ENCODE data around the gene AP1S2. TPM values are rescaled to one million over a fixed set of nuclear protein-coding genes. Genes with fewer than 3 reads are reported as not detected.
"Not testable (repeated sequence)": the region's sequence is repeated elsewhere in the genome, so short reads cannot be mapped to it uniquely, and the experiment has no call there.

Gene AP1S2
- total RNA-seq, 1 donor = 51.3 TPM

DNA sequence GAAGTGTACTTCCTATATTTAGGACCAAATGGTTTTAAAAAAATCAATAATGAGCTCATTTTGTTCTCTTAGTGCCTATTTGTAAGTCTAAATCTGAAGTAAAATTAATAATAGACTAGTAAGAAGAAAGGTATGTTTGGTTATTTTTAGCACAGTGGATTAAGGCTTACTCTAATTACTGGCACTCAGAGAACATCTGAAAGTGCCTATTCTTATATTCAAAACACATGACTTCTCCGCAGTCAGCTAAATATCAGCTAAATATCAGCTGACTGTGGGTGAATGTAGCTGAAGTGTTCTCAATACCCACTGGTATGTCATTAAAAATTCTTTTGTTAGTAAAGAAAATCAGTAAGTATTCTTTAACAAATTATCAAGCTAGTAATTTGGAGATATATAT is 6.0 kb downstream of the AP1S2 start:
- TF ChIP-seq, protein P1, sequence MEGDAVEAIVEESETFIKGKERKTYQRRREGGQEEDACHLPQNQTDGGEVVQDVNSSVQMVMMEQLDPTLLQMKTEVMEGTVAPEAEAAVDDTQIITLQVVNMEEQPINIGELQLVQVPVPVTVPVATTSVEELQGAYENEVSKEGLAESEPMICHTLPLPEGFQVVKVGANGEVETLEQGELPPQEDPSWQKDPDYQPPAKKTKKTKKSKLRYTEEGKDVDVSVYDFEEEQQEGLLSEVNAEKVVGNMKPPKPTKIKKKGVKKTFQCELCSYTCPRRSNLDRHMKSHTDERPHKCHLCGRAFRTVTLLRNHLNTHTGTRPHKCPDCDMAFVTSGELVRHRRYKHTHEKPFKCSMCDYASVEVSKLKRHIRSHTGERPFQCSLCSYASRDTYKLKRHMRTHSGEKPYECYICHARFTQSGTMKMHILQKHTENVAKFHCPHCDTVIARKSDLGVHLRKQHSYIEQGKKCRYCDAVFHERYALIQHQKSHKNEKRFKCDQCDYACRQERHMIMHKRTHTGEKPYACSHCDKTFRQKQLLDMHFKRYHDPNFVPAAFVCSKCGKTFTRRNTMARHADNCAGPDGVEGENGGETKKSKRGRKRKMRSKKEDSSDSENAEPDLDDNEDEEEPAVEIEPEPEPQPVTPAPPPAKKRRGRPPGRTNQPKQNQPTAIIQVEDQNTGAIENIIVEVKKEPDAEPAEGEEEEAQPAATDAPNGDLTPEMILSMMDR (IDR thresholded peaks at IDR 0.05; ENCODE audit: insufficient read depth, low read length) = no peak
- DNase-seq (ENCODE audit: low read depth) = no peak

DNA sequence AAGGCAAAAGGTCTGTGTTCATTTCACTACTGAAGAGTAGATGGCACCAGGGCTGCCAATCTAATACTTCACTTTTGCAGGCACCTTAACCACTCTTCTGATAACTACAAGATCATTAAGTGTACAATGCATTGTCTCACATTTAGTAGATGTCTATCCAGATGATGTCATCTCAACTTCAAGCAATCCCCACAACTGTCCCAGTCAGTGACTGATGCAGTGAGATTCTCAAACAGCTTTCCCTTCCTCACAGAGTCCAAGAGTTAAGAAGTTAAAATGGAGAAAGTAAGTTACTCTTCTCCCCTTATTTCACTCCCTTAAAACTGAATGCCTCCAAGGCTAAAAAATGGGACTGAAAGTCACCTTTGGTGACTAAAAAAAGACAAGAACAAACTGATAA is 10.7 kb downstream of the AP1S2 start:
- no peak overlapping the region for H3K4me3 ChIP-seq (ENCODE audit: low read depth, low read length)
- TF ChIP-seq, protein P1 (IDR thresholded peaks at IDR 0.05; ENCODE audit: insufficient read depth, low read length) = no peak
- DNase-seq (ENCODE audit: low read depth) = no peak

More for the DNA sequence above, 6.0 kb downstream of the AP1S2 start:
- H3K4me3 ChIP-seq (ENCODE audit: low read depth, low read length) = no peak overlapping the region

DNA sequence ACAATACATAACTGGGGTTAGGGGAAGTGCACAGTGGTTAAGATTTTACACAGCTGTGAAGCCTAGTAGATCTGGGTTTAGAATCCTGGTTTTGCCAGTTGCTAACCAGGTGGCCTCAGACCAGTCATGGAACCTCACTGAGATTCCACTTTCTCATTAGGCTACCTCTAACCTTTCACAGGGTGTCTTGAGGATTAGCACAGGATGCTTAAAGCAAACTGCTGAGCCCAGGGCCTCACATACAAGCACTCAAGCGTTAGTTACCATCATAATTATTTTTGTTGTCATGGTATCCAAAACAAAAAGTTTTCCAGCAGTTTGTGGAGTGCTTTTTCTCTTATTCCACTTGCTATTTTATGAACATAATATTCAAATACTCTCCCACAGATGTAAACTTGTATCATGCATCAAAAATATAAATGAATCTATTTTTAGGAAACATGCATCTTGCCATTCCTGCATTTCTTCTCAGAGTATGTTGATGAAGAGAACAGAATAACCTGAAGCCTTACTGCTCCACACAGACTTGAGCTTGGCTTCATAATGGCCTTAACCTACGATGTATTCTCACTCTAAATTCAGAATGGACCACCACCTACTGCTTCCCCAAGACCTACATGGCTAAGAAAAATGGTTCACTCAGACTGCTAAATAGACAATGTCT is 12.6 kb downstream of the AP1S2 start:
- DNase-seq (ENCODE audit: low read depth) = no peak
- TF ChIP-seq, protein P1 (IDR thresholded peaks at IDR 0.05; ENCODE audit: insufficient read depth, low read length) = no peak
- H3K4me3 ChIP-seq (ENCODE audit: low read depth, low read length) = no peak overlapping the region

DNA sequence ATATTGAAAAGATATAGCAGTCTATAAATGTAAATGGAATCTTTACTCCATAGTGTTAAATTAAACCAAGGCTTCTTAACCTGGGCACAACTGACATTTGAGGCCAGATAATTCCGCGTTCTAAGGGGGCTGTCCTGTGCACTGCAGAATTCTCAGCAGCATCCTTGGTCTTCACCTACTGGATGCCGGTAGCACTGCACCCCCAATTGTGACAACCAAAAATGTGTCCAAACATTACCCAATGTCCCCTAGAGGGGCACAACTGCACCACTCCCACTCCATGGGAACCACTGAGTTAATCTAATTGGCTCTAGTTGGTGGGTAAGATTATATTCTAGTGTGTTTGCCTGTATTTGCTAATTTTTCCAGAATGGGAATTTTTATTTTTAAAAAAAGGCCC is 16.6 kb downstream of the AP1S2 start:
- TF ChIP-seq, protein P1 (IDR thresholded peaks at IDR 0.05; ENCODE audit: insufficient read depth, low read length) = peak; percentile 40

DNA sequence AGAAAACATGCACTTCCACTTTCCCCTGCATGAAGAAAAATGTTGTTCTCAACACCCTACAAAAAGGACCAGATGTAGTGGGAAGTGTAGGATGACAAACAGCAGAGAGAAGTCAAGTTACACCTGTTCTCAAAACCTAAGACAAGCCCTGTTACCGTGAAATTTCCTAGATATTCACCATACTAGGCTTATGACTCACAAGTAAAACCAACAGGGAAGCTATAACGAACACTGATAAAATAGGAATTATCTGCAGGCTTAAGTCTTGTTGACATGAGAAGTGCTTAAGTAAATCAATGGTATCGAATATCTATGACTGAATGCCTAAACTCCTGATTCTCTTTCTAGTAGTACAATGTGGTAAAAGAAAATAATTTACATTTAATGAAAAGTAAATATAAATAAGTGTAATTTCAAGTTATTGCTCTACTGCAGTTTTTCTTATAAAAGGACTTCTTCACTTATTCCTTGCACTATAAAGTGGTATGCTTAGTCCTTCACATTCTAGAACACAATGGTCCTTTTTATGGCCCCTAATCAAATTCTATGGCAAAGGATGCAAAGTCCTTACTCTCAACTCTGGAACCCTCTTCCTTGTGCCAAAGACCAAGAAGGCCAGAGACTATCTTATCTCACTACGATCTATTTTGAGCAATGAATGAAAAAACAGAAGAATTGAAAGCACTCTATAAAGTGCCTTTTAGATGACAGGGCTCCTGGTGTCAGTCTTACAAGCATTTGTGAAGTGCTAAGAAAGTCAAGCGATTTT is 19.6 kb downstream of the AP1S2 start:
- DNase-seq (ENCODE audit: low read depth) = no peak
- TF ChIP-seq, protein P1 (IDR thresholded peaks at IDR 0.05; ENCODE audit: insufficient read depth, low read length) = no peak
- H3K4me3 ChIP-seq (ENCODE audit: low read depth, low read length) = no peak overlapping the region

More for the DNA sequence above, 16.6 kb downstream of the AP1S2 start:
- H3K4me3 ChIP-seq (ENCODE audit: low read depth, low read length) = no peak overlapping the region
- DNase-seq (ENCODE audit: low read depth) = no peak

DNA sequence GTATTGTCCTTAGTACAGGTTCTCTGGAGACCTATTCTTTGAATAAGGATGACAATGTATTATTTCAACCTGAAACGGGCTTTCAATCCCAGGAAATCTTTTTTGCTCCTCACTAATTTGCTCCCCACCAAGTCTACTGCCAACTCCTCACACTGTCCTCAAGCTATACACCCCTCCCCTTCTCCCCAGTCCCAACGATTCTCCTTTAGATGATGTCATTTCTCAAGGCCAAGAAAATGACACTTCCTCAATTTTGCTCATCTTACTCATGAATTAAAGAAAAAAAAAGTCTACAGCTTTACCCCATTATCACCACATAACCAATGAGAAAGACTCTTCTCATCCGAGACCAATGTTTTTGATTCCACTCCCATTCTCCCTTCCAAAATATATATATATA is 20.6 kb downstream of the AP1S2 start:
- no peak for DNase-seq (ENCODE audit: low read depth)
- TF ChIP-seq, protein P1 (IDR thresholded peaks at IDR 0.05; ENCODE audit: insufficient read depth, low read length) = no peak
- no peak overlapping the region for H3K4me3 ChIP-seq (ENCODE audit: low read depth, low read length)

DNA sequence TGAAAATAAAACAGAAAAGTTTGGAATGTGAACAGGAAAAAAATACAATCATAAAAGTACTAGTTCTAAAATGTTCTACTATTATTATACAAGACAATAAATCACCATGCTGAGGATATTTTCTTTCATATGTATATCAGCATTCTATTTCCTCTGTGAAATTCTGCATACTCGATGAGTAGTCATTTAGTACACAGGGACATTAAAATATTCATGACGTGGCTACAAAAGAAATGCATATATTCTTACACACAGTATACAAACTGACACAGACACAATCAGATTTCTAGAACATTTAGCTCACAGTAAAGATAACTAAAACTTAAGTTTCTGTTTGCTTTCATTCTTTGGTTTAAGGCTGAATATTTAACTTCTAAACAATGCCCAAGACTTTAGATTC is 23.3 kb downstream of the AP1S2 start:
- DNase-seq (ENCODE audit: low read depth); H3K4me3 ChIP-seq (ENCODE audit: low read depth, low read length): not testable (repeated sequence)

All from fibroblast of the aortic adventitia (primary cell).